Activated CD4-positive, alpha-beta T cell treated with anti-CD3 and anti-CD28 coated beads, Interleukin-2, amount 50 U/mL, for 4 hours (primary cell): Measurements from ENCODE around the gene C19orf67.
A peak's percentile ranks its signal among the peaks of the same experiment; 100 is the strongest.

Experiments
- DNase-seq, 2 experiments: peaks; one replicate each; pipeline ENCODE4 v3.0.0-alpha.2; 2020

Gene C19orf67

DNA sequence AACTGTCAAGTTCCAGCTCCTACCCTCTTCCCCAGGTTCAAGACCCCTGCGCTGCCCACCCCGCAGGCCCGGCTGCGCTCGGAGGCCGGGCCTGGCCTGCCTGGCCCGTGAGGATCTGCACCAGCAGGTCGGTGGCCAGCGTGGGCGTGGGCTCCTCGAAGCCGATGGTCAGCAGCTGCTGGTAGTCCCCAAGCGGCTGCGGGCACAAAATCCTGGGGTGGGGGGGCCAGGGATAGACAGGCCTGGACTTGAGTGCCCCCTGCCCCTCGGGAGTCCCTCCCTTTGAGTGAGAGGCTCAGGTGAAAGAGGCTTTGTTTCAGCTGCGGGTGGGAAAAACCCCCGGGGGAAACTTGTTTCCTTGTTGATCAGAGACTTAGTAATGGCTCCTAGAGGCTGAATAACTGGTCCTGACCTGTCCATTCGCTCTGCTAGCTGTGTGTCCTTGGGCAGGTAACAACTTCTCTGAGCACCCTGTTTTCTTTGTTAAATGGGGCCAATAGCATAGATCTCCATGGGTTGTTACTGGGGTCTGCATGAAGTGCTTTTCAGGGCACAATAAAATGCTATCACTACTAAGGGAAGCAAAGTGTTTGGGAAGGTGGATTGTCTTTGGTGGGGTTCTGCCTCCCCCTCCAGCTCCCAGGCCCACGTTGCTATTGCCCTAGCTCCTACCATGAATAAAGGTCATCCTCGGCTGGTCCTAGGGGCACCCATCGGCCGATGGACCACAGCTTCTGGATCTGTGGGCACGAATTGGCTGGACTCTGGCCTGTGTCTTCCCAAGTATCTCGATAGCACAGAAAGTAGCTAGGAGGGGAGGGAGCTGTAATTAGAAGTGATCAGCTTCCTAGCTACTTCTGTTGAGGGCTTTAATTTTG is 3.5 kb downstream of the C19orf67 start:
- DNase-seq, result peak in 1 of 2 experiments; percentile 29

DNA sequence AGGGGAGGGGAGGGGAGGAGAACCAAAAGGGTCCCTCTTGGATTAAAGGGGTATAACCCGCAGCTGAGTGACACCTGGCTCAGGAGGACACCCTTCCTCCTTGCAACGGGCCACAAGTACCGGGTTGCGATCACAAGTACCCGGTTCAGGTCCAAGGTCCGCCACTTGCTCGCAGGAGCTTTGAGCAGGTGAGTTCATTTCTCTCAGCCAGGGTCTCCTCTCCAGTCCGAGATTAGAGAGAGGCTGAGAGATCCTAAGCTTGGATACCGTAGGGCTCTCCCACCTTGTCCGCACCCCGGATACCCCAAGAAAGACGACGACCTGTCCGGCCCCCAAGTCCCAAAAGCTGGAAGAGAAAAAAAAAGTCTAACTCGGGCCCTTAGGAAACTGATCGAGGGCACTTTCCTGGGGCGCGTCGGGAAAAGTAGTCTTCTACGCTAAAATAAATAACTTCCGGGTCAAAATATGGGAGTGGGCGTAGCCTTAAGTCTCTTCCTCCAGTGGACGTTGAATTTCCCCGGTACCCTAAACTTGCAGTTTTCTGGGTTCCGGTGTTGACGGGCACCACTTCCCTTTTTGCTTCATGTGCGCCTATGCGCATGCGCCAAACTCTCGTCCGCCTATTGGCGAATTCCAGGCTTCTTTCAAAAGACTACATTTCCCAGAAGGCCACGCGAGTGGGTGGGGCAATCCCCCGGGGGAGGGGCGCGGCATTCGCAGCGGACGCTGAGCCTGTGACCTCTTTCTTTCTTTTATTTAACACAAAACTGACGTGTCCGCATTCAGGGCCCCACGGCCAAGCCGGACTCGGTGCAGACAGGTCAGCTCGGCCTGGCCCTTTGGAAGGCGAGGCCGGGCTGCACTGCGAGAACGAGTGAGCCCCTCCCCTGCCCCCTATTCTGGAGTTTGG is 4.4 kb downstream of the C19orf67 start:
- peak; percentile 98 for DNase-seq

GRCh38 chr19:14078411-14078810 is 7.2 kb downstream of the C19orf67 start:
- DNase-seq, result no peak

GRCh38 chr19:14073925-14074838 is 11.4 kb downstream of the C19orf67 start:
- peak in 1 of 2 experiments; percentile 26 for DNase-seq

DNA sequence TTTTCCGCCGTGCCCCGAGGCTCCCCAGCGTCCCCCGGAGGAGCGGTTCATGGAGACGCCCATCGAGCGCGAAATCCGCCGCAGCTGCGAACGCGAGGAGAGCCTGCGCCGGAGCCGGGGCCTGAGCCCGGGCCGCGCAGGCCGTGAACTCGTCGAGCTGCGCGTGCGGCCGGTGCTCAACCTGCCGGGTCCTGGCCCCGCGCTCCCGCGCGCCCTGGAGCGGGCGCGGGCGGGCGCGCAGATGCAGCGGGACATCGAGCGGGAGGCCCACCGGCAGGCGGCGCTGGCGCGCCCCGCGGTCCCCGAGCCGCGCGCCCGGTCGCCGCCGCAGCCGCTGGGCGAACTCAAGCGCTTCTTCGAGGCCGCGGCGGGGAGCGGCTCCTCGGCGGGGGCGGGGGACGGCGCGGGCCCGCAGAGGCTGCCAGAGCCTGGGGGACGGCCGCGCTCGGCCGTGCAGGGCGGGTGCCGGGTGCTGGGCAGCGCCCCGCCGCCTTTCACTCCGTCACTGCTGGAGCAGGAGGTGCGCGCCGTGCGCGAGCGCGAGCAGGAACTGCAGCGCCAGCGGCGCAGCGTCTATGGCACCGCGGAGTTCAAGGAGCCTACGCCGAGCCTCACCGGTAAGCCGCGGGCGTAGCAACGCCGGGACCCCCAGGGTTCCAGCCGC is 12.2 kb downstream of the C19orf67 start:
- peak; percentile 57 to 64 for DNase-seq

- DNase-seq, result no peak
Observed at GRCh38 chr19:14072535-14073260, 12.9 kb downstream of the C19orf67 start, which contains the start of gene MISP3. MISP3 (plus strand) TSS chr19:14072786; CDS start chr19:14073310, 524 bp downstream.

GRCh38 chr19:14070268-14071050 is 15.1 kb downstream of the C19orf67 start:
- no peak for DNase-seq

DNA sequence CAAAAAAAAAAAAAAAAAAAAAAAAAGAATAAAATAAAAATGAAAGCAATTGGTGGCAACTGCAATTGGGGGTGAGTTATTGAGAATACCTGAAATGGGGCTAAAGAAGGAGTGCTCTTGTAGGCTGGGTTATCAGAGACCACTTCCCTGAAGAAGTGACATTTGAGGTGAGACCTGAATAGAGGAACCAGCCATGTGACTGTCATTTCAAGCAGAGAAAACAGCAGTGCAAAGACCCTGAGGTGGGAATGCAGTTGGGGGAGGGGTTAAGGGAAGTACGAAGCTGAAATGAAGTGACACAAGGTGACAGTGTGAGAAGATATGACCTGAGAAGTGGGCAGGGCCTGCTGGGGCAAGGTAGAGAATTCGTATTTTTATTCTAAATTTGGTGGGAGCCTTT is 19.4 kb downstream of the C19orf67 start:
- no peak for DNase-seq

DNA sequence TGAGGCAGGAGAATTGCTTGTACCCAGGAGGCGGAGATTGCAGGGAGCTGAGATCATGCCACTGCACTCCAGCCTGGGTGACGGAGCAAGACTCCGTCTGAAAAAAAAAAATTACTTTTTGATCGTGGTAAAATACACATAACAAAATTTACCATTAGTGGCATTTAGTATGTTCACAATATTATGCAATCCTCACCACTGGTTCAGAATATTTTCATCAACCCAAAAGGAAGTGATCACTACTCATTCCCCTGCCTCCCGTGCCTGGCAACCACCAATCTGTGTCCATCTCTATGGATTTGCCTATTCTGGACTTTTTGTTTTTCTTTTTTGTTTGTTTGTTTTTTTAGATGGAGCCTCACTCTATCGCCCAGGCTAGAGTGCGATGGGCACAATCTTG is 22.5 kb downstream of the C19orf67 start:
- no peak for DNase-seq

DNA sequence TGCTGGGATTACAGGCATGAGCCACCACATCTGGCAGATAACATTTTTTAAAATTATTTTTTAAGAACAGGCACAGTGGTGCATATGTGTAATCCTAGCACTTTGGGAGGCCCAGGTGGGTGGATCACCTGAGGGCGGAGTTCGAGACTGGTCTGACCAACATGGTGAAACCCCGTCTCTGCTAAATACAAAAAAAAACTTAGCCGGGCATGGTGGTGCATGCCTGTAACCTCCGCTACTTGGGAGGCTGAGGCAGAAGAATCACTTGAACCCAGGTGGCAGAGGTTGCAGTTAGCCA is 23.1 kb downstream of the C19orf67 start:
- no peak for DNase-seq

DNA sequence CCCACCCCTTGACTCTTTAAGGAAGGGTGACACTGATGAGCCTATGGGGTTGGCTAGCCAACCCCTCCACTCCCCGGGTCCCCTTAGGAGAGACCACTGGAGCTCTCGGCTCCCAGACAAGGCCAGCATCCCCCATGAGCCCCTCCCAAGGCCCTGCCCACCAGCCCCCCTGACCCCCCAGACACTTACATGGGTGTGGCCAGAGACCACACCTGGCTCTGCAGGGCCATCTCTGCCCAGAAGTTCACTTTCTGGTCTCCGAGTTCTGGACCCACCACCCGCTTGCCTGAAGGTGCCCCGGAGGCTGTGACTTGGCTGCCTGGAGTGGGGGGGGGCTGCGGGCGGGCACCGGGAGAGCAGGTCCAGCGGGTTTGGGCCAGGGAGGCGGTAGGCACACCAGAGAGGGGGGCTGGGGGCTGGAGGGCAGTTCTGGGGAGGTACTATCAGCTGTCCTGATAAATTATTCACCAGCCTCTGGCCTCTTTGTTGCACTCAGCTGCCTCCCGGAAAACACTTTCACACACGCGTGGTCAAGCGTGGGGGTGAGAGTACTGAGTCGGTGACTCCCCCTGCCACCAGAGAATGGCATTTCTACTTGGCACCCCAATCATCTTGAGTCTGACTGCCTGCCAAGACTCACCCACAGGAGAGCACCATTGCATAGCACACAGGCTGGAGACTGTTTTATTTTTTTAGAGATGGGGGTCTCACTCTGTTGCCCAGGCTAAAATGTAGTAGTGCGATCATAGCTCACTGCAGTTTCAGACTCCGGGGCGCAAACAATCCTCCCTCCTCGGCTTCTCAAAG is 23.6 kb downstream of the C19orf67 start, which contains the start of gene PALM3:
Gene PALM3 (minus strand): TSS at position 326 of the 807 bp plus-strand sequence. CDS start 96 bp downstream, at position 230.
- DNase-seq, result no peak

DNA sequence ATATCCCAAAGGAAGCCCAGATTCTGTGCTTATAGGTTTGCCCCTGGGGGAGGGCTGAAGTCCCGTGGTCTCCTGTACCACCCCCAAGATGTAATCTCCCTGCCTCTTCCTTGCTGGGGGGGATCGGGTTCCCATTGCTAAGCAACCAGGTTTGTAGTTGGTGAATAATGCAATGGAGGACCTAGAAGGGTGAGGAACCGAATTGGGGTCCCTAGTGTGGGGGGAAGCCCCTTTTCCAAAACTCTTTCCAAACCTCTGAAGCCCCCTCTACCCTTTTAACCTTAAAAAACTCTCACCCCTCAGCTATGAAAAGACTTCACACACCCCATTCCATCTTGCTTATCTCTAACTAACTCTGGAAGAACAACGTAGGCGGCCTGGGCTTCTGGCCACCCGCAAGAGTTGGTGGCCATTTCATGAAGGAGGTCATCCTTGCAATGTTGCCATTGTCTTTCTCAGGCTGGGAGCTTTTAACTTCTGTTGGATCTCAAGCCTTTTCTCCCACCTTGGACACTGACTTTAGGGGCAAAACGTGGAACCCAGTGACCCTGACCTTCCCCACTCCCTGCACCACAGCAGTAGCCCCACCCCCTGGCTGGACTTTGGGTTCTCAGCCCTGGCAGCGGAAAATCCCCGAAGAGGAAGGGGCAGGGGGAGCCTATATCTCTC is 24.4 kb downstream of the C19orf67 start:
- no peak for DNase-seq

DNA sequence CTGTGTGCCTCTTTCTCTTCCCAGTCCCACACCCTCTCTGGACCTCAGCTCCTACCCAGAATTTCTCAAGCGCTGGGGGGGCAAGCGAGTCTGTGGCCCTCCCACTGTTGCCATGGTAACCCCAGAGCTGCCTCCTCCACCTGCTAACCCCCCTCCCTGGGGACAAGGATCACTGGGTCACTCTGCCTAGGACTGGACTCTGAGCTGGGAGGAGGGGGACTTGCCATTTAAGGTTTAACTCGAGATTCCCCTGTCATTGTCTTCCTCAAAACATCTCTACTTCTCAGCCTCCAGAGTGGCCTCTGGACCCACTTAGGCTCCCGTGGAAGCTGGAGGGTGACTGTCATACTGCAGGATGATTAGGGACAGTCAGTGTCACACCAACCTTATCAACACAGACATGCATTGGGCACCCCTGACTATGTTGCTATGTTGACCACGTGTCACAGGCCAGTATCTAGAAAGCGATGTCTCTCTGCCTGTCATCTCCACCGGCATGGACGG is 25.9 kb downstream of the C19orf67 start:
- DNase-seq, result no peak

DNA sequence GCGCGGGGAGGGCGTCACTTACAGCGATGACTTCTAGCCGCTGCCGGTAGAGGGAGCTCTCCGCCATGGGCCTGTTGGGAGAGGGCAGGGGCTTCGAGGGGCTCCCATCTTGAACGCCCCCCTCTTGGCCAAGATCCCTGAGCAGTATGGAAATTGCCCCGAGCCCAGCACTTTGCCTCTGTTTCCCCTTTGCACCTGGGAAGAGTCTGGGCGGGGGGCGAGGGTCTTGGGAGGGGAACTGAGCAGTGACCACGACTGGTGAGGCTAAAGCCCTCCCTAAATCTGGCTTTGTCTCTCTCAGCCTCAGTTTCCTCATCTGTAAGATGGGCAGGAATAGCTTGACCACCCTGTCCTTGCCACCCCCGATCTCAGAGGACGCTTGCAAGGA is 26.5 kb downstream of the C19orf67 start:
- DNase-seq, result peak; percentile 43 to 50

DNA sequence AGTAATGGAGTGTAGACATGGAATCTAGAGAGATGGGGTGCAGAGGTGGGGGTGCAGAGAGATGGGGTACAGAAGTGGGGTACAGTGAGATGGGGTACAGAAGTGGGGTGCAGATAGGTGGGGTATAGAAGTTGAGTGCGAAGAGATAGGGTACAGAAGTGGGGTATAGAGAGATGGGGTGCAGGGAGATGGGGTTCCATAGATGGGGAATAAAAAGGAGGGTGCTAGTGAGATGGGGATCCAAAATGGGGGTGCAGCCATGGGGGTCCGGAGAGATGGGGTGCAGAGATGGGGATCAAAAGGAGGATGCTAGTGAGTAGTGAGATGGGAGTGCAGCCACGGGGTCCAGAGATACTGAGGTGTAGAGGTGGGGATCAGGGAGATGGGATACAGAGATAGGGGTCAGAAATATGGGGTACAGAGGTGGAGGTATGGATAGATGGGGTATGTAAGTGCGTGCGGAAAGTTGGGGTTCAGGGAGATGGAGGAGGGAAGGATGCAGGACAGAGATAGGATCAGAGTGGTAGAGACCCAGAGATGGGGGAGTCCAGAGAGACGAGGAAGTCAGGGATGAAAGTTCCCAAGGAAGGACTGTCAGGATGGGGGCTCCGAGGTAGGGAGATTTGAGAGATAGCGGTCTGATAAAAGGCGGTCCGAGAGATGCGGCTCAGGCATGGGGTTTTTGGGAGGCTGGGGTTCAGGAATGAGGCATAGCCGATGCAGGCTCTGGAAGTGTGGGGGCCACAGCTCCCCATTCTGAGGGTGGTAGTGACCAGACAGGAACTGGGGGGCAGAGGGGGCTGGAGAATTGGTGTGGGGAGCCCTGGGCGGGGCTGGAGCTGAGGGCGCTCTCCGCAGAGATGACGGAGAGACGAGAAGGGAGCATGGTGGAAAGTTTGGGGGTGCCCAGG is 27.1 kb downstream of the C19orf67 start:
- DNase-seq, result no peak

DNA sequence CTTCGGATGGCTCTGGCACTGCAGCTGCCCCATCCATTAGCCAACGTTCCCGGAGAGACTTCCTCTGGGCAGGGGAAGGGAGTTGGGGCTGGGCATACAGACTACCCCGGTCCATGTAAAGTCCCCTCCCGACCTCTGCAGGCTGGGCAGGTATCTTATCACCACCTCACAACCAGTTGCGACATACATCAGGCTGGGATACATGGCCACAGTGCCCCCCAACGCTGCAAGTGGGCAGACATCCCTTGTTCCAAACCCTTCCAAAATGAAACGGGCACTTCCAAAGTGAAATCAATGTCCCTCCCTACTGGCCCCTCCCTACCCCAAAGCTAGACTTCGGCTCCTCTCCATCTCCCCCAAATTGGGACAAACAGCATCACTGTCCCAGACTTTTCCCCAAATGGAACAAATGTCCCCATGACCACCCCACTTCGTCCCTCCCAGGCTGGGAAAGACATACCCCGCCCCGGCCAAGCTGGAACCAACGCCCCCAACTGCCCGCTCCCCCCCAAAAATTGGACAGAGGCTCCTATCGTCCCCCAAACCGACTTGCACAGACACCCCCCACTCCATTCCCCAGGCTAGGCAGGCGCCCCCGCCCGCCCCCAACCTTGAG is 28.7 kb downstream of the C19orf67 start:
- no peak for DNase-seq

DNA sequence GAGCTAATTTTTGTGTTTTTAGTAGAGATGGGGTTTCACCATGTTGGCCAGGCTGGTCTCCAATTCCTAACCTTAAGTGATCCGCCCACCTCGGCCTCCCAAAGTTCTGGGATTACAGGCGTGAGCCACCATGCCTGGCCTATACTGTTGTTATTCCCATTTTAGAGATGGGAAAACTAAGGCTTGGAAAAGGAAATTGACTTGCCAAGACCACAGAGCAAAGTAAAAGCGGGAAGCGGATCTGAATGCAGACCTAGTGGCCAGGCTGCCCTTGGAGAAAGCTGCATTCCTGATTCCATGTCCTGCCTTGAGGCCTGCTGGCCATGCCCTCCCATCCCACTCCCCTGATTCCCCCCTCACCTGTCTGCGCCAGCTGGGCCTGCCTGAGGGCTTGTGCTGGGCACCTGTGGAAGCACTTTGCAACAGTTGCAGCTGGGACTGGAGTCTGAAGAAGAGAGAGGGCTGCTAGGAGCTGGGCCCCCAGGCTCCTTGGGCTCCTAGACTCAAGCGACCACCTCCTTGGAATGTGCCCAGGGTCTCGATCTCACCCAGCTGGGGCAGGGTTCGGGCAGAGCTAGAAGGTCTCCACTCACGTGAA is 29.4 kb downstream of the C19orf67 start:
- no peak for DNase-seq
